Endothelial cell of umbilical vein (primary cell): ENCODE data around the gene MRPL12. TPM values are rescaled to one million over a fixed set of nuclear protein-coding genes. Genes with fewer than 3 reads are reported as not detected.

Experiments
- Bru-seq: library from RNA; stranded (reverse); fragments of 400-500 nt; gene quantifications from one replicate; lab custom pipeline; 2021; lab: Mats Ljungman, UMichigan
- BruChase-seq, 2 experiments: library from RNA; stranded (reverse); fragments of 400-500 nt; gene quantifications; one replicate each; lab custom pipeline; 2021; lab: Mats Ljungman, UMichigan
- BruUV-seq: library from RNA; stranded (reverse); fragments of 400-500 nt; replicated peaks from 2 replicates; lab custom pipeline; 2021; lab: Mats Ljungman, UMichigan
- CTCF ChIA-PET: fragments of 300-600, 350-600 bp; sonication (Branson Sonifier 250); formaldehyde crosslinking; loops from one replicate; lab custom pipeline; 2021; ENCODE audit warnings: antibody characterized with exemption, inconsistent platforms; lab: Charles Lee
- POLR2A ChIA-PET: fragments of 300-600, 350-600 bp; sonication (Branson Sonifier 250); formaldehyde crosslinking; loops from one replicate; lab custom pipeline; 2021; ENCODE audit warnings: antibody characterized with exemption, inconsistent platforms; lab: Charles Lee
- DNase-seq: peaks from one replicate; pipeline ENCODE4 v3.0.0-alpha.2; 2011; ENCODE audit warnings: low read depth, low spot score
- FAIRE-seq: peaks from 2 replicates; lab custom pipeline; 2011; peaks lifted over from hg19 to GRCh38; lab: Jason Lieb, UNC
- H2AFZ ChIP-seq: 2 replicates; pipeline ENCODE4 v1.6.0; 2012; ENCODE audit warnings: low read depth, low read length, control low read depth, inconsistent platforms
- H3K27ac ChIP-seq: 2 replicates; pipeline ENCODE4 v1.5.1; 2011; ENCODE audit warnings: low read depth, mild to moderate bottlenecking, control low read depth, low read length, moderate library complexity; ENCODE audit not compliant: insufficient read depth
- H3K27me3 ChIP-seq, 2 experiments: 2 replicates each; pipeline versions ENCODE4 v1.6.0 to v1.6.1; 2011; ENCODE audit warnings: low read length in 2 of 2, mixed read lengths in 1 of 2; ENCODE audit not compliant: control insufficient read depth in 2 of 2, insufficient read depth in 2 of 2
- H3K36me3 ChIP-seq, 2 experiments: 2 replicates in 1 of 2; 3 replicates in 1 of 2; pipeline ENCODE4 v1.5.1; 2011; ENCODE audit warnings: low read length in 2 of 2, mild to moderate bottlenecking in 1 of 2, moderate library complexity in 1 of 2; ENCODE audit not compliant: control insufficient read depth in 2 of 2, insufficient read depth in 2 of 2; ENCODE audit errors: extremely low read depth in 1 of 2
- H3K4me1 ChIP-seq: 3 replicates; pipeline ENCODE4 v1.5.1; 2011; ENCODE audit warnings: mild to moderate bottlenecking, low read length; ENCODE audit not compliant: control insufficient read depth, insufficient read depth; ENCODE audit errors: extremely low read depth
- H3K4me2 ChIP-seq: 2 replicates; pipeline ENCODE4 v1.6.1; 2011; ENCODE audit warnings: low read length, control low read depth, mixed read lengths; ENCODE audit not compliant: insufficient read depth
- H3K4me3 ChIP-seq, 3 experiments: fragments of 200-600 bp in 1 of 3; sonication (generic), shearing (Covaris generic) in 1 of 3; replicated peaks in 1 of 3; 2 replicates each; pipeline ENCODE4 v1.5.1; 2011 to 2016; ENCODE audit warnings: control low read depth in 3 of 3, low read length in 3 of 3, mild to moderate bottlenecking in 2 of 3, inconsistent platforms in 1 of 3, low read depth in 1 of 3, moderate library complexity in 1 of 3; ENCODE audit not compliant: insufficient read depth in 1 of 3
- H3K79me2 ChIP-seq: 2 replicates; pipeline ENCODE4 v1.6.0; 2012; ENCODE audit warnings: low read length, inconsistent platforms; ENCODE audit not compliant: control insufficient read depth, insufficient read depth
- H3K9ac ChIP-seq: replicated peaks from 2 replicates; pipeline ENCODE3; 2011; ENCODE audit warnings: low read length, control low read depth; ENCODE audit not compliant: insufficient read depth; ENCODE audit errors: extremely low read depth
- H3K9me1 ChIP-seq: replicated peaks from 3 replicates; pipeline ENCODE4 v1.6.0; 2011; ENCODE audit warnings: mild to moderate bottlenecking, low read length; ENCODE audit not compliant: control insufficient read depth, insufficient read depth; ENCODE audit errors: extremely low read depth
- H3K9me3 ChIP-seq: replicated peaks from 2 replicates; pipeline ENCODE4 v1.5.1; 2012; ENCODE audit warnings: low read length, inconsistent platforms; ENCODE audit not compliant: control insufficient read depth, insufficient read depth
- H4K20me1 ChIP-seq: replicated peaks from 2 replicates; pipeline ENCODE3; 2011; ENCODE audit warnings: mild to moderate bottlenecking, low read length; ENCODE audit not compliant: control insufficient read depth, insufficient read depth; ENCODE audit errors: extremely low read depth
- EZH2 ChIP-seq: IDR thresholded peaks from 2 replicates; pipeline ENCODE4 v1.6.1; 2012; ENCODE audit warnings: borderline replicate concordance, low read depth, mild to moderate bottlenecking, moderate library complexity, low read length, inconsistent platforms; ENCODE audit not compliant: severe bottlenecking
- FOS ChIP-seq: IDR thresholded peaks from 2 replicates; pipeline ENCODE4 v1.6.1; 2011; ENCODE audit warnings: mild to moderate bottlenecking, low read length, moderate library complexity, borderline replicate concordance; ENCODE audit not compliant: insufficient read depth
- GATA2 ChIP-seq: IDR thresholded peaks from 2 replicates; pipeline ENCODE4 v1.7.0; 2011; ENCODE audit warnings: low read depth, mild to moderate bottlenecking, moderate library complexity, mixed read lengths, low read length; ENCODE audit not compliant: insufficient read length, insufficient read depth
- JUN ChIP-seq: IDR thresholded peaks from 2 replicates; pipeline ENCODE4 v1.6.1; 2011; ENCODE audit warnings: borderline replicate concordance, low read depth; ENCODE audit not compliant: insufficient read length, insufficient read depth
- MYC ChIP-seq: IDR thresholded peaks from one replicate; pipeline ENCODE4 v1.6.1; 2011; ENCODE audit warnings: mild to moderate bottlenecking, low read depth, low read length
- POLR2A ChIP-seq: IDR thresholded peaks from 2 replicates; pipeline ENCODE4 v1.6.1; 2012; ENCODE audit warnings: low read depth, mild to moderate bottlenecking, control low read depth, low read length
- POLR2AphosphoS5 ChIP-seq: IDR thresholded peaks from 2 replicates; pipeline ENCODE4 v1.6.1; 2012; ENCODE audit warnings: low read depth, mild to moderate bottlenecking, control low read depth, low read length, moderate library complexity; ENCODE audit not compliant: insufficient read depth
- dilution Hi-C: fragments of 300-500 bp; cut with MboI; formaldehyde crosslinking; loops from one replicate; pipeline ENCODE4 v1.15.0; 2019; ENCODE audit warnings: low sequenced_read_pairs; ENCODE audit not compliant: extremely low pct_ligation_motif_present
- intact Hi-C: fragments of 100-400 bp; cut with micrococcal nuclease; formaldehyde crosslinking; loops from one replicate; pipeline ENCODE4 v1.10.0; 2022
- long read RNA-seq: library from polyadenylated mRNA; stranded (forward); transcript quantifications from one replicate; pipeline ENCODE4 v2.0.0, GENCODE V29; 2021
- polyA minus RNA-seq, 3 experiments: library from RNA; depleted of rRNA, polyadenylated mRNA; stranded (reverse); fragments of >200 nt; gene quantifications; 1 replicate in 1 of 3; 2 replicates in 2 of 3; pipeline ENCODE4 v1.2.3, GENCODE V29; 2011
- polyA plus RNA-seq, 4 experiments: library from polyadenylated mRNA; depleted of rRNA in 3 of 4; stranded (reverse) in 3 of 4; unstranded in 1 of 4; fragments of >200 nt; gene quantifications; 2 replicates each; pipeline versions ENCODE4 v1.2.1 to v1.2.3, GENCODE V29; 2011 to 2012; ENCODE audit warnings: missing spikeins in 1 of 4
- total RNA-seq: library from RNA; stranded (reverse); gene quantifications from 2 replicates; pipeline ENCODE4 v1.2.3, GENCODE V29; 2021
- TF ChIP-seq, protein P1 (sequence below): IDR thresholded peaks from 2 replicates; pipeline ENCODE4 v1.6.1; 2011; ENCODE audit not compliant: insufficient read depth, insufficient read length
- TF ChIP-seq, protein P2 (sequence below), 2 donors: IDR thresholded peaks; 1 replicate in 1 of 2; 2 replicates in 1 of 2; pipeline ENCODE4 v1.5.1; 2011; ENCODE audit warnings: low read length in 2 of 2, mild to moderate bottlenecking in 2 of 2, moderate library complexity in 2 of 2, control low read depth in 1 of 2, inconsistent platforms in 1 of 2, low read depth in 1 of 2; ENCODE audit not compliant: insufficient read depth in 1 of 2; ENCODE audit errors: extremely low read depth in 1 of 2

MRPL12 gene
- total RNA-seq (89.2 and 91.9 TPM in 2 replicates), polyA plus RNA-seq (99.9 and 126 TPM in 2 replicates), polyA minus RNA-seq (24.4 and 26.4 TPM in 2 replicates), Bru-seq, nascent RNA (percentile 85 among the genes with signal in this experiment), BruChase-seq, experiment 1, labeled RNA remaining after a 6-hour chase (percentile 96 among the genes with signal in this experiment), BruChase-seq, experiment 2, labeled RNA remaining after a 2-hour chase (percentile 93 among the genes with signal in this experiment)
- 120 and 135 TPM in 2 replicates for polyA plus RNA-seq (2011; cell fraction: cytosol; rRNA removed)
- polyA plus RNA-seq (2011; cell fraction: nucleus; rRNA removed): 45.8 and 46.0 TPM in 2 replicates
- polyA plus RNA-seq (2012): 81.3 and 84.8 TPM in 2 replicates
- polyA minus RNA-seq (2011; cell fraction: cytosol; rRNA and poly(A)+ RNA removed): 75.7 TPM
- polyA minus RNA-seq (2011; cell fraction: nucleus; rRNA and poly(A)+ RNA removed): 6.5 and 11.1 TPM in 2 replicates
- long read RNA-seq, transcript MRPL12-201 (5 exons, 1,028 nt): major isoform, 94 of 98 reads
- long read RNA-seq, partial matches to known transcripts: 4 of 98 reads
- long read RNA-seq, other reads (novel, unspliced or antisense): 0 of 98 reads

DNA sequence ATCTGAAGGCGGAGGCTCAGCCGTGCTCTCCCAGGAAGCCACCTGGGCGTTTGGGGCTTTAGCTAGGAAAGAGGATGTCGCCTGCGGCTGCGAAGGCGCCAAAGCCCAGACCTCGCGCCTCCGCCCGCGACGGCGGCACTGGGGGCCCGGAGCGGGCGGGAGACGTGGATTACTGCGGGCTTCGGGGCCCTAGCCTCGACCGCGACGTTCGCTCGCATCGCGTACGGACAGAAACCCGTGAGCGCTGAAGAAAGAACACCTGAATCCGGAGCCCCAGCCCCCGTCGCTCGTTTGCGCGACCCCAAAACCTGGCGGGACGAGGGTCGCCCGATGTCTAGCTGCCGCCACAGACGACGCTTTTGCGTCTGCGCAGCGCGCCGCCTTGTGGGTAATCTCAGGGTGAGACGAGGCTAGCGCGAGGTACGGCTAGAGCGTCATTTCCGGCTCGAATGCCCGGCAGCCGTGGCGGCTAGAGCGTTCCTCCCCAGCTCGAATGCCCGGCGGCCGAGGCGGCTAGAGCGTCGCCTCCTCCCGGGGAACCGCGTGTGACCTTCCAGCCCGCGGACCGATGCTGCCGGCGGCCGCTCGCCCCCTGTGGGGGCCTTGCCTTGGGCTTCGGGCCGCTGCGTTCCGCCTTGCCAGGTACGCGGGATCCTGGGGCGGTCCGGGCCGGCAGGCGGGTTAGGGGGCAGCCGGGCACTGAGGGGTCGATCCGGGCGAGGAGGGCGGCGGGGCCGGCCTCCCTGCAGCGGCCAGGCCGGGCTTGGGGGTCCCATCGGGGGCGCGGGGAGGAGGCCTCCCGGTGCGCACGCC is at the start of gene MRPL12:
TSS of gene MRPL12 (plus strand) at position 434 of the 813 bp plus-strand sequence. CDS start at position 569, 135 bp downstream.
- dilution Hi-C loops (no loop called here), intact Hi-C loops (loop anchor here (1.0 to 2.0 kb wide), 2 partner anchors 9 to 18 kb away; partner anchors contain the start of genes HGS and SLC25A10)
- peak within 1 kb of the TSS; percentile 70 to 86 (median 76) for H3K4me3 ChIP-seq
- FAIRE-seq: peak; percentile 97
- no peaks in the 10 kb centered on the region for H3K9me1 ChIP-seq
- H3K27me3 ChIP-seq: no peaks in the 10 kb centered on the region
- peaks cover 19% of the 10 kb centered on the region for H3K4me1 ChIP-seq
- H4K20me1 ChIP-seq: no peaks in the 10 kb centered on the region
- peaks cover 6 to 33% of the 10 kb centered on the region in 2 experiments for H3K36me3 ChIP-seq
- BruUV-seq: no TSS peak
- POLR2A ChIA-PET: interaction anchor here (0.6 to 1.0 kb wide), 2 partner anchors 20 to 220 kb away, joined by 3 to 4 read pairs; partner anchors contain the start of gene ARL16
- peak; percentile 93 for DNase-seq
- H3K27ac ChIP-seq: peak within 1 kb of the TSS; percentile 87
- H3K79me2 ChIP-seq: peaks cover 35% of the 10 kb centered on the region
- H3K4me2 ChIP-seq: peak within 1 kb of the TSS; percentile 79
- CTCF ChIA-PET: interaction anchor here (1.0 to 2.8 kb wide), 4 partner anchors 9 to 124 kb away, joined by 3 to 19 read pairs (median 4); partner anchors contain the start of genes ARL16 and HGS
- peak within 1 kb of the TSS; percentile 98 for H3K9ac ChIP-seq
- no peaks in the 10 kb centered on the region for H3K9me3 ChIP-seq
- peak within 1 kb of the TSS; percentile 30 for H2AFZ ChIP-seq
- TF ChIP-seq MYC (peak; percentile 82), POLR2A (peak; percentile 98), EZH2 (no peak), POLR2AphosphoS5 (peak; percentile 98), GATA2 (no peak), JUN (no peak), FOS (no peak)
- TF ChIP-seq, protein P1, sequence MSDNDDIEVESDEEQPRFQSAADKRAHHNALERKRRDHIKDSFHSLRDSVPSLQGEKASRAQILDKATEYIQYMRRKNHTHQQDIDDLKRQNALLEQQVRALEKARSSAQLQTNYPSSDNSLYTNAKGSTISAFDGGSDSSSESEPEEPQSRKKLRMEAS: peak; percentile 59
- TF ChIP-seq, protein P2, sequence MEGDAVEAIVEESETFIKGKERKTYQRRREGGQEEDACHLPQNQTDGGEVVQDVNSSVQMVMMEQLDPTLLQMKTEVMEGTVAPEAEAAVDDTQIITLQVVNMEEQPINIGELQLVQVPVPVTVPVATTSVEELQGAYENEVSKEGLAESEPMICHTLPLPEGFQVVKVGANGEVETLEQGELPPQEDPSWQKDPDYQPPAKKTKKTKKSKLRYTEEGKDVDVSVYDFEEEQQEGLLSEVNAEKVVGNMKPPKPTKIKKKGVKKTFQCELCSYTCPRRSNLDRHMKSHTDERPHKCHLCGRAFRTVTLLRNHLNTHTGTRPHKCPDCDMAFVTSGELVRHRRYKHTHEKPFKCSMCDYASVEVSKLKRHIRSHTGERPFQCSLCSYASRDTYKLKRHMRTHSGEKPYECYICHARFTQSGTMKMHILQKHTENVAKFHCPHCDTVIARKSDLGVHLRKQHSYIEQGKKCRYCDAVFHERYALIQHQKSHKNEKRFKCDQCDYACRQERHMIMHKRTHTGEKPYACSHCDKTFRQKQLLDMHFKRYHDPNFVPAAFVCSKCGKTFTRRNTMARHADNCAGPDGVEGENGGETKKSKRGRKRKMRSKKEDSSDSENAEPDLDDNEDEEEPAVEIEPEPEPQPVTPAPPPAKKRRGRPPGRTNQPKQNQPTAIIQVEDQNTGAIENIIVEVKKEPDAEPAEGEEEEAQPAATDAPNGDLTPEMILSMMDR (IDR thresholded peaks at IDR 0.05; ENCODE audit: extremely low read depth in 1 of 2, insufficient read depth in 1 of 2, low read depth in 1 of 2, low read length in 2 of 2): peak in 1 of 2 donors; percentile 28
